Fibroblast of skin of back (primary cell): ENCODE measurements around the gene KRT40.
A peak's percentile ranks its signal among the peaks of the same experiment; 100 is the strongest.

Source experiments
- DNase-seq: peaks from one replicate; pipeline ENCODE4 v3.0.0-alpha.2; 2013

The KRT40 gene

GRCh38 chr17:40996829-40997228 lies 12.7 kb upstream of the KRT40 start:
- no peak for DNase-seq

- DNase-seq = no peak
These were observed 11.0 kb upstream of the KRT40 start for GRCh38 chr17:40995116-40995515.

- no peak for DNase-seq
These were observed 9.7 kb upstream of the KRT40 start, which contains the start of gene KRTAP3-3 for GRCh38 chr17:40993839-40994238. KRTAP3-3 (minus strand) TSS chr17:40994164; CDS start chr17:40994097, 67 bp downstream.

GRCh38 chr17:40993084-40993483 lies 9.0 kb upstream of the KRT40 start:
- DNase-seq = no peak

- no peak for DNase-seq
These were observed 8.5 kb upstream of the KRT40 start for GRCh38 chr17:40992666-40993065.

- no peak for DNase-seq
These were observed 2.8 kb upstream of the KRT40 start for GRCh38 chr17:40986920-40987319.

GRCh38 chr17:40981115-40981514 lies 3.0 kb downstream of the KRT40 start:
- no peak for DNase-seq

- peak; percentile 22 for DNase-seq
These were observed 3.5 kb downstream of the KRT40 start for GRCh38 chr17:40980596-40980995.

GRCh38 chr17:40980117-40980516 lies 4.0 kb downstream of the KRT40 start:
- DNase-seq = no peak

- DNase-seq = peak; percentile 20
These were observed 5.5 kb downstream of the KRT40 start for GRCh38 chr17:40978575-40979151.

GRCh38 chr17:40975516-40975915 lies 8.6 kb downstream of the KRT40 start:
- no peak for DNase-seq

GRCh38 chr17:40974366-40974765 lies 9.8 kb downstream of the KRT40 start:
- DNase-seq = no peak

GRCh38 chr17:40967582-40967981 lies 16.5 kb downstream of the KRT40 start:
- DNase-seq = no peak

- no peak for DNase-seq
These were observed 17.3 kb downstream of the KRT40 start, which contains the start of gene KRT39 for GRCh38 chr17:40966848-40967247. KRT39 (minus strand) TSS chr17:40966948; CDS start chr17:40966856, 92 bp downstream.

GRCh38 chr17:40963838-40964237 lies 20.3 kb downstream of the KRT40 start:
- DNase-seq = peak; percentile 30

GRCh38 chr17:40962059-40962561 lies 22.0 kb downstream of the KRT40 start:
- DNase-seq = no peak

GRCh38 chr17:40961591-40961990 lies 22.5 kb downstream of the KRT40 start:
- DNase-seq = no peak

GRCh38 chr17:40960144-40960543 lies 24.0 kb downstream of the KRT40 start:
- no peak for DNase-seq

- DNase-seq = no peak
These were observed 25.8 kb downstream of the KRT40 start for GRCh38 chr17:40958086-40958953.

- DNase-seq = peak; percentile 94
These were observed 27.5 kb downstream of the KRT40 start for GRCh38 chr17:40956401-40957254.

GRCh38 chr17:40953881-40954280 lies 30.2 kb downstream of the KRT40 start:
- peak; percentile 61 for DNase-seq

GRCh38 chr17:40952661-40953060 lies 31.5 kb downstream of the KRT40 start:
- peak; percentile 86 for DNase-seq

- no peak for DNase-seq
These were observed 32.0 kb downstream of the KRT40 start for GRCh38 chr17:40952154-40952553.
